Amygdala (tissue), 56 donors: ENCODE results near the gene EHD2.
"Not testable (repeated sequence)": the region's sequence is repeated elsewhere in the genome, so short reads cannot be mapped to it uniquely, and the experiment has no call there.

Experiments used
- DNase-seq, 56 donors: peaks; one replicate each; lab custom pipeline; 2025; lab: John Stamatoyannopoulos, UW

Gene EHD2

DNA sequence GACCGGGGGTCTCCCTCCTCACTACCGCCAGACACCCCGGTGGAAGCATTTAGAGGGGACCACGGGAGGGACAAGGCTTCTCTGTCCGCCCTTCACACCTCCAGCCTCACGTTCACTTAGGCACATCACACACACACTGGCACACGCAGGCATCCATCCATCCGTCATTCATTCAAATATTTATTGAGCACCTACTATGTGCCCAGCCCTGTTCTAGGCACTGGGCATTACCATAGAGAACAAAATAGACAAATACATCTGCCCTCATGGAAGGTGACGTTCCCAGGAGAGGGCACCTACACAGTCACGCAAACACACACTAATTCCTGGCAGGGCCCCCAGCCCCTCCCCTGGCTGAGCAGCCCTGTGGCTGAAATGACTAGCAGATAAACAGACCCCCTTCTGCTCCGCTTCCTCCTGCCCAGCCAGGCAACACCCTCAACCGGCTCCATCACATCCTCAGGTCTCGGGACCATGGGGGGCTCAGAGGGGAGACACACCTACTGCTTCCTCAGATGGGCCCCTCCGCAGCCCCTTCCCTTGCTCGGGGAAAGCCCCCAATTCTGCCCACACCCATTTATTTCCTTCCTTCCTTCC, 28.4 kb downstream of the EHD2 start:
- DNase-seq, result no peak

- no peak for DNase-seq
These were observed 29.4 kb downstream of the EHD2 start for GRCh38 chr19:47742634-47743033.

DNA sequence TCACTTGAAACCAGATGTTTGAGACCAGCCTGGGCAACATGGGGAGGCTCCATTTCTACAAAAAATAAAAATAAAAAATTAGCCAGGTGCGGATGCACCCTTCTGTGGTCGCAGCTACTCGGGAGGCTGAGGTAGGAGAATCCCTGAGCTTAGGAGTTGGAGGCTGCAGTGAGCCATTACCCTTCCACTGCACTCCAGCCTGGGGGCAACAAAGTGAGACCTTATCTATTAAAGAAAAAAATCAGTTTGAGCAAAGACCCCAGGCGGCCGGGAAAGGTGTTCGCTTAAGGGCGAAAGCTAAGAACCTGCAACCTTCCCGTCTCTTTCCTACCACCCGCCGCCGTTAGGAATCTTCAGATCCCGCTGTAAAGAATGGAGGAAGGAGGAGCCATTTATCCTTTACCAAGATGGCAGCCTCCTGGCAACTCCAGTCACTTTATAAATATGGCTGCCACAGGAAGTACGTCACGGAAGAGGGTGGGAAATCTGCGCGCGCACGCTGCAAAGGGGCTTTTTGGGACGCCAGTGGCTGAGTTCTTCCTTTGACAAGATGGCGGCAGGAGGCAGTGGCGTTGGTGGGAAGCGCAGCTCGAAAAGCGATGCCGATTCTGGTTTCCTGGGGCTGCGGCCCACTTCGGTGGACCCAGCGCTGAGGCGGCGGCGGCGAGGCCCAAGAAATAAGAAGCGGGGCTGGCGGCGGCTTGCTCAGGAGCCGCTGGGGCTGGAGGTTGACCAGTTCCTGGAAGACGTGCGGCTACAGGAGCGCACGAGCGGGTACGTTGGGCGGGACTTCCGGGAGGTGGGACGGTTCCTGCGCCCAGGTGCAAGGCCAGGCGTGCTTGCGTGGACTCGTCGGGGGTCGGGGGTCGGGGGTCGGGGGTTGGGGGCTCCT, 32.0 kb downstream of the EHD2 start, which contains the start of gene NOP53:
Gene NOP53, plus strand, starts transcription at position 537 of the 892 bp plus-strand sequence. Its CDS starts 14 bp downstream, at position 551.
- DNase-seq, result peak; percentile 70 to 98 (median 94)

DNA sequence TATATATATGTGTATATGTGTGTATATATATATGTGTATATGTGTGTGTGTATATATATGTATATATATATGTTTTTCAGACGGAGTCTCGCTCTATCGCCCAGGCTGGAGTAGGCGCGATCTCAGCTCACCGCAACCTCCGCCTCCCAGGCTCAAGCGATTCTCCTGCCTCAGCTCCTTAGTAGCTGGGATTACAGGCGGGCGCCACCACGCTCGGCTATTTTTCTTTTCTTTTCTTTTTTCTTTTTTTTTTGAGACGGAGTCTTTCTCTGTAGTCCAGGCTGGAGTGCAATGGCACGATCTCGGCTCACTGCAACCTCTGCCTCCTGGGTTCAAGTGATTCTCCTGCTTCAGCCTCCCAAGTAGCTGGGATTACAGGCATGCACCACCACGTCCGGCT, 32.9 kb downstream of the EHD2 start:
- DNase-seq, result not testable (repeated sequence)

GRCh38 chr19:47749326-47749725, 36.1 kb downstream of the EHD2 start:
- DNase-seq, result no peak

GRCh38 chr19:47750752-47751151, 37.5 kb downstream of the EHD2 start:
- DNase-seq, result no peak

GRCh38 chr19:47752440-47753211, 39.4 kb downstream of the EHD2 start:
- DNase-seq, result no peak

- DNase-seq, result no peak
These were observed 41.2 kb downstream of the EHD2 start for GRCh38 chr19:47754206-47755064.

GRCh38 chr19:47755065-47755761, 42.0 kb downstream of the EHD2 start:
- DNase-seq, result no peak

DNA sequence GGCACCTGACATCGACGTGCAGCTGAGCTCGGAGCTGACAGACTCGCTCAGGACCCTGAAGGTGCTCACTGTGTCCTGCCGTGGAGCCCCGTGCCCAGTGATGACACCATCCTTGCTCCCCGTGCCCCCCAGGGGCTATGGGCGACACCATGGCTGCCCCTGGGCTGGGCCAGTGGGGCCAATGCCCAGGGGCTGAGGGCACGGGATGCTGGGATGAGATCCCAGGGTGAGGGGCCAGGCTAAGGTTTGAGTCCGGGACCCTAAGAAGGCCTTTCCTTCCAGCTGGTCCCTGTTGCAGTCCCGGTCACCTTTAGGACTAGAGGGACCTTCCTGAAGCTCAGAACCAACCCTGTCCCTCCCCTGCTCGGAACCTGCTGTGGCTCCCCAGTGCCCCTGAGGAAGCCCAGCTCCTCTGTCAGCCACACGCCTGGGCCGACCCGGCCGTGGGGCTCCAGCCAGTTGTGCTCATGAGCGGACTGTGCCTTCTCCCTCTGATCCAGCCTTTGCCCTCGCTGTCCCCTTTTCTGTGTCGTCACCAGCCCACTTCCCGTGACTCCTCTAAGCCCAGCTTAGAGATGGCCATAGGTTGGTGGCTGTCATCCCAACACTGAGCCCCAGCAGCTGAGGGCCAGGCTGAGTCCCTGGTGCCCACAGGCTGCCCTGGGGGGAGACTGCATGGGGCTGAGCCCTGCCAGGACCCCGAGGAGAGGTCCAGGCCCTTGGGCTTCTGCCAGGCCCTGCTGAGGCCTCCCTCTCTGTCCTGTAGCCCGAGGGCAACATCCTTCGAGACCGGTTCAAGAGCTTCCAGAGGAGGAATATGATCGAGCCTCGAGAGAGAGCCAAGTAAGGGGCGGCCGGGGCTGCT, 42.8 kb downstream of the EHD2 start:
- no peak for DNase-seq

DNA sequence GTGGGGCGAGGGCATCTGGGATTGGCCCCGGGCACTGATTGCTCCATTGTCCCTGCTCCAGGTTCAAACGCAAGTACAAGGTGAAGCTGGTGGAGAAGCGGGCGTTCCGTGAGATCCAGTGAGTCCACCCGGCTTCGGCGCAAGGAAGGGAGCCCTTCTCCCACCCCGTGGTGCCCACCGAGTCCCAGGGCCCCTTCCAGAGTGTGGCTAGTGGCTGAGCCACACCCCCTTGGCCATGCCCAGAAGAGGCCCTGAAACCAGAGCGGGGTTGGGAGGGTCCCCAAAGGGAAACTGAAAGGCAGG, 43.4 kb downstream of the EHD2 start:
- no peak for DNase-seq

DNA sequence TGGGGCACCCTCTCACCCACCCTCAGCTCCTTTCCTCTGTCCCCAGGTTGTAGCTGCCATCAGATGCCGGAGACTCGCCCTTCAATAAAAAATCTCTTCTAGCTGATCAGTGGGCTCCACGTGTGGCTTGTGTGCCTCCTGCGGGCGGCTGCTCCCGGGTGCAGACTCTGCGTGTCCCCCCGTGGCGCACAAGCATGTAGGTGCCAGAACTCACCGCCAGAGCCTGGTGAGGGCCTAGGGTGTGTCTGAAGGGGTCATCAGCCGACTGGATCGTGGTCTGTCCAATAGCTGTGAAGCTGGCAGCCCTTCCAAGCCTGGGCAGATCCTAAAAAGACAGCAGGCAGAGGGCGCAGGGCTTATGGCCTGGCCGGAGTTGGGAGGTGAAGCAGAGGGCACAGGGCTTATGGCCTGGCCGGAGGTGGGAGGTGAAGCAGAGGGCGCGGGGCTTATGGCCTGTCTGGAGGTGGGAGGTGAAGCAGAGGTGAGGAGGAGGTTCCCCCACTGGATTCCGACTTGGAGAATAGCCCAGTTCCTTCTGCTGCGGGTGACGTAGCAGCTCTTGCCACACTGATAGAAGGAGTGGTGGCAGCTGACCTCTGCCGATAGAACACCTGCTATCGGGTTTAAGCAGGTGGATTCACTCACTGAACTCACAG, 43.9 kb downstream of the EHD2 start:
- DNase-seq, result no peak

- no peak for DNase-seq
These were observed 44.6 kb downstream of the EHD2 start for GRCh38 chr19:47757617-47758442.

GRCh38 chr19:47758443-47758804, 45.2 kb downstream of the EHD2 start:
- DNase-seq, result no peak

- no peak for DNase-seq
These were observed 47.4 kb downstream of the EHD2 start for GRCh38 chr19:47760632-47760999.

- DNase-seq, result no peak
These were observed 48.3 kb downstream of the EHD2 start for GRCh38 chr19:47761566-47761965.

GRCh38 chr19:47762151-47762550, 48.9 kb downstream of the EHD2 start:
- DNase-seq, result no peak
